ENCODE measurements around the gene MBTPS1. TPM values are rescaled to one million over a fixed set of nuclear protein-coding genes. Genes with fewer than 3 reads are reported as not detected.

MBTPS1 gene
- total and polyA plus RNA-seq, 8 donors, result 21.4 to 112 (median 56.1) TPM

GRCh38 chr16:84074721-84075120, 42.0 kb downstream of the MBTPS1 start:
- intact Hi-C loops (cut with DNase I; ENCODE audit: low total_unique reads), result no loop called here
- 79 to 93% (median 85%) methylated on average over 3 of the region's 3 CpGs for WGBS, 5 donors
- Histone ChIP-seq H3K27me3 (no peaks in the 10 kb centered on the region), H3K27ac (no peak overlapping the region), H3K4me3 (no peak overlapping the region), H3K36me3 (peaks cover 63 to 100% (median 99%) of the 10 kb centered on the region in 4 donors), H3K4me1 (no peaks in the 10 kb centered on the region), H3K9me3 (no peaks in the 10 kb centered on the region)
- DNase-seq, result no peak
- TF ChIP-seq EP300 (IDR thresholded peaks at IDR 0.05), result no peak
- no peak for TF ChIP-seq POLR2AphosphoS5 (IDR thresholded peaks at IDR 0.05)
- no peak for TF ChIP-seq CTCF (IDR thresholded peaks at IDR 0.05)
- TF ChIP-seq POLR2A (IDR thresholded peaks at IDR 0.05), result no peak

- WGBS, 5 donors, result 71 to 91% (median 87%) methylated on average over 10 of the region's 10 CpGs
- H3K4me1 ChIP-seq, result no peaks in the 10 kb centered on the region
- no peak overlapping the region for H3K4me3 ChIP-seq
- no peaks in the 10 kb centered on the region for H3K9me3 ChIP-seq
- intact Hi-C loops (cut with DNase I; ENCODE audit: low total_unique reads), result no loop called here
- no peaks in the 10 kb centered on the region for H3K27me3 ChIP-seq
- H3K27ac ChIP-seq, result no peak overlapping the region
- H3K36me3 ChIP-seq, result peaks cover 81 to 100% (median 99%) of the 10 kb centered on the region in 4 donors
- TF ChIP-seq EP300 (IDR thresholded peaks at IDR 0.05), result no peak
- TF ChIP-seq POLR2A (IDR thresholded peaks at IDR 0.05), result no peak
- no peak for TF ChIP-seq CTCF (IDR thresholded peaks at IDR 0.05)
- no peak for TF ChIP-seq POLR2AphosphoS5 (IDR thresholded peaks at IDR 0.05)
- DNase-seq, result no peak
Observed at GRCh38 chr16:84072014-84072413, 44.7 kb downstream of the MBTPS1 start.

DNA sequence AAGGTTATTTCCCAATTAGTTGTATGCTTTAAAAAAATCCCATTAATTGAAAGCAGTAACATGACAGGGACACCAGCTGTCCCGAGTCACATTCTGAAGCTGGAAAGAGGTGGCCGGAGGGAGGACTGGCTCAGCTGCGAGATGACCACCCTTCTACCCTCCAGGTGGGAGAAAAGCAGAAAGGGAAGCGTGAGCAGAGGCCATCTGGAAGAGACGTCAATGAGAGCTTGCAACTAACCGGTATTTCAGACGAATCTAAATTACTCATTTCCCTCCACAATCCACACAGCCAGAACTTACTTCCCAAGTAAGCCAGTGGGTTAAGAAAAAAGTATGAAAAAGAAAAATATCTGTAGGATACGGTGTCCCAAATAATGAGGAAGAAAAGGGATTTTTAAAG, 45.6 kb downstream of the MBTPS1 start:
- Histone ChIP-seq H3K27ac (no peak overlapping the region), H3K27me3 (no peaks in the 10 kb centered on the region), H3K4me3 (no peak overlapping the region), H3K36me3 (peaks cover 74 to 100% (median 99%) of the 10 kb centered on the region in 4 donors), H3K4me1 (no peaks in the 10 kb centered on the region), H3K9me3 (no peaks in the 10 kb centered on the region)
- no peak for DNase-seq
- intact Hi-C loops (cut with DNase I; ENCODE audit: low total_unique reads), result no loop called here
- TF ChIP-seq CTCF (IDR thresholded peaks at IDR 0.05), result no peak
- no peak for TF ChIP-seq POLR2AphosphoS5 (IDR thresholded peaks at IDR 0.05)
- no peak for TF ChIP-seq POLR2A (IDR thresholded peaks at IDR 0.05)
- TF ChIP-seq EP300 (IDR thresholded peaks at IDR 0.05), result no peak
- 85 to 92% (median 92%) methylated on average over 8 of the region's 8 CpGs for WGBS, 5 donors

DNA sequence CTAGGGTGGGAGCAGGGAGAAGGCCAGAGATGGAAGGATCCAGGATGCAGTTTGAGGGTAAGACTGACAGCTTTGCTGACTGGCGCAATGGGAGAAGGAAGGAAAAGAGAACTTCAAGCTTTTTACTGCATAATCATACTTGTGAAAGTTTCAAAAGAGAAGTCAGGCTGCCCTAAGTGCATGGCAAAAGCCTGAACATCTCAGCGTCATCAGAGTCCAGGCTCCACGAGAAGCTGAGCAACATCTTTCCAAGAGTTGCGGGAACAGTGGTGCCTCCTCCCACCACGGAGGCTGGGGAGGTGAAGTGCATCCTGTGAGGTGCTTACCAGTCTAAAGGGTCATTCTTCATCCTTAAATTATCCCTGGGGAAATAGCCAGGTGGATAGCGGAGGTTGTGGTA, 47.2 kb downstream of the MBTPS1 start:
- 79 to 91% (median 90%) methylated on average over 6 of the region's 6 CpGs for WGBS, 5 donors
- no peaks in the 10 kb centered on the region for H3K9me3 ChIP-seq
- TF ChIP-seq CTCF (IDR thresholded peaks at IDR 0.05), result no peak
- intact Hi-C loops (cut with DNase I; ENCODE audit: low total_unique reads), result no loop called here
- no peaks in the 10 kb centered on the region for H3K4me1 ChIP-seq
- H3K27me3 ChIP-seq, result no peaks in the 10 kb centered on the region
- H3K4me3 ChIP-seq, result no peak overlapping the region
- peak overlapping the region in 1 of 5 donors; percentile 8 for H3K27ac ChIP-seq
- no peak for DNase-seq
- peaks cover 65 to 100% (median 100%) of the 10 kb centered on the region in 4 donors for H3K36me3 ChIP-seq

Measured in stomach (tissue), 9 donors.